Fibroblast of pulmonary artery (primary cell): ENCODE data around the gene TBC1D32.
A peak's percentile ranks its signal among the peaks of the same experiment; 100 is the strongest.
"Not testable (repeated sequence)": the region's sequence is repeated elsewhere in the genome, so short reads cannot be mapped to it uniquely, and the experiment has no call there.

Experiments used
- DNase-seq: peaks from one replicate; pipeline ENCODE4 v3.0.0-alpha.2; 2010; ENCODE audit warnings: low read depth
- H3K4me3 ChIP-seq: replicated peaks from 2 replicates; pipeline ENCODE4 v1.5.1; 2011; ENCODE audit warnings: low read depth, mild to moderate bottlenecking, control low read depth, low read length, moderate library complexity
- CTCF ChIP-seq: IDR thresholded peaks from 2 replicates; pipeline ENCODE4 v1.5.1; 2011; ENCODE audit warnings: mild to moderate bottlenecking, control low read depth, low read length, inconsistent platforms; ENCODE audit errors: missing control alignments

TBC1D32 gene

GRCh38 chr6:121321282-121321681 is 13.0 kb downstream of the TBC1D32 start:
- no peak overlapping the region for H3K4me3 ChIP-seq
- TF ChIP-seq CTCF = no peak
- DNase-seq = no peak

- DNase-seq = no peak
- no peak overlapping the region for H3K4me3 ChIP-seq
- no peak for TF ChIP-seq CTCF
These were observed 14.7 kb downstream of the TBC1D32 start for GRCh38 chr6:121319603-121320002.

GRCh38 chr6:121319112-121319553 is 15.1 kb downstream of the TBC1D32 start:
- TF ChIP-seq CTCF = peak; percentile 63
- DNase-seq = peak; percentile 56
- peak overlapping the region; percentile 40 for H3K4me3 ChIP-seq

- no peak for TF ChIP-seq CTCF
- no peak for DNase-seq
- no peak overlapping the region for H3K4me3 ChIP-seq
These were observed 19.7 kb downstream of the TBC1D32 start for GRCh38 chr6:121314381-121315112.

- not testable (repeated sequence) for DNase-seq, H3K4me3 ChIP-seq
These were observed 22.5 kb downstream of the TBC1D32 start for GRCh38 chr6:121311814-121312213.

- H3K4me3 ChIP-seq = no peak overlapping the region
- TF ChIP-seq CTCF = no peak
- no peak for DNase-seq
These were observed 23.8 kb downstream of the TBC1D32 start for GRCh38 chr6:121310495-121310894.

- no peak for TF ChIP-seq CTCF
- peak; percentile 61 for DNase-seq
- no peak overlapping the region for H3K4me3 ChIP-seq
These were observed 24.4 kb downstream of the TBC1D32 start for GRCh38 chr6:121309768-121310469.
